ENCODE results near the gene PNKP. TPM values are rescaled to one million over a fixed set of nuclear protein-coding genes. Genes with fewer than 3 reads are reported as not detected.
A peak's percentile ranks its signal among the peaks of the same experiment; 100 is the strongest.

Gene PNKP
- total RNA-seq, result 46.3 TPM

DNA sequence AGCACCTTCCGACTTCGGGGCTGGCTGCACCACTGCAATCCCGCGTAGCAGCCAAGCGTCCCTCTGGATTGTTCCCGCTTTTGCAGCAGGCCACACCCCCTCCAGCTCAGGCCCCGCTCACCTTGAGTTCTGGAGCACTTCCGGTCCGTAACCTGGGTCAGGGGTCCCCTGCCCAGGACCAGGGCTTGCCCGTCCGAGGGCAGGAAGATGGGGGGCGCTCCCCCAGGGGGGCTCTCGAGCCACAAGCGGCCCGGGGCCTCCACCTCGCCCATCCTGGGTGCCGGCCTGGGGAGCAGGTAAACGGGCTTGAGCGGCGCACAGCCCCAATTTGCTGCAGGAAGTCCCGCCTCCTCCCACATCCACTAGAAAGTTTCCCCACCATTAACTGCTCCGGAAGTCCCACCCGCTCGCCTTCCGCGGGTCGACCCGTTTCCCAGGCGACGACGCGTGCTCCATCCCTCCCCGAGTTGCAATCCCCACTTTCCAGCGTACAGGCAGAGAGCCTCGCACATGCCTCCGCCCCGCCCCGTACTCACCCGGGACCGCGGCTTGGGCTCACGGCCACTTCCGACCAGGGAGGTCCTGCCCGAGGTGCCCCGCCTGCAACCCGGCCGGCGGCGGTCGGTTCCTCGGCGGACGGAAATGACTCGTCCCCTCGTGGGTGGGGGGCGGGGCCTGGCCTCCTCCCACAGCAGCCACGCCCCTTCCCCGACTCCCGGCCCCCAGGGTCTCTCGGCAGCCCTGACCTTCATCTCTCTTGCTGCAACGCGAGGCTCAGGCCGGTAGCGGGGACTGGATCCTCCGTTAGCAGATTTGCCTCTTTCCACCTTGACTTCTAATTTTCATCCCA is at the start of gene PNKP:
Gene PNKP (minus strand): TSS at position 644 of the 850 bp plus-strand sequence. CDS start 372 bp downstream, at position 272.
- Histone ChIP-seq H3K4me3 (peak within 1 kb of the TSS; percentile 84 to 94), H3K4me1 (peaks cover 19 to 32% of the 10 kb centered on the region in 2 donors), H3K27me3 (no peaks in the 10 kb centered on the region), H3K27ac (peak within 1 kb of the TSS; percentile 93 to 97), H3K36me3 (peaks cover 17 to 22% of the 10 kb centered on the region in 2 donors), H3K9me3 (no peaks in the 10 kb centered on the region)
- peak; percentile 74 to 95 for DNase-seq (ENCODE audit: low spot score in 2 of 2)
- no peak for TF ChIP-seq CTCF (IDR thresholded peaks at IDR 0.05)
- intact Hi-C loops (cut with DNase I), result loop anchor here (1.0 to 5.0 kb wide), 4 partner anchors 9 to 275 kb away; partner anchors contain the start of genes PRMT1, PRR12 and PTOV1

DNA sequence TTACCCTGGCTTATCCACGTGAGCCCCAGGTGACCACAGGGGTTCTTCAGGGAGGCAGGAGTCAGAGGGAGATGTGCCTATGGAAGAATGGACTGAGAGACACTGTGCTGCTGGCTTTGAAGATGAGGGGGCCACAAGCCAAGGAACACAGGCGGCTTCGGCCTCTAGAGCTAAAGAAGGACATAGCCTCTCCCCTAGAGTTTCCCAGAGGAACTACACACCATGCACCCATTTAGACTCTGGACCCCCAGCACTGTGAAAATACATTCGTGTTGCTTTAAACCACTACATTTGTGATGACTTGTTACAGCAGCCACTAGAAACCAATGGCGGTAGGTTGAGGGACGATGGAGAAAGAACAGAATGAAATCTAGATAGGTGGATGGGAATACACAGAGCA is 47.9 kb upstream of the PNKP start:
- no peak overlapping the region for H3K27ac ChIP-seq
- intact Hi-C loops (cut with DNase I), result no loop called here
- peaks cover 5 to 39% of the 10 kb centered on the region in 2 donors for H3K36me3 ChIP-seq
- no peak overlapping the region for H3K4me3 ChIP-seq
- H3K9me3 ChIP-seq, result no peaks in the 10 kb centered on the region
- no peak for TF ChIP-seq CTCF (IDR thresholded peaks at IDR 0.05)
- no peaks in the 10 kb centered on the region for H3K27me3 ChIP-seq
- H3K4me1 ChIP-seq, result peaks cover 7 to 10% of the 10 kb centered on the region in 2 donors
- DNase-seq (ENCODE audit: low spot score in 2 of 2), result no peak

- no peak overlapping the region for H3K4me3 ChIP-seq
- peaks cover 7 to 10% of the 10 kb centered on the region in 2 donors for H3K4me1 ChIP-seq
- no peak overlapping the region for H3K27ac ChIP-seq
- peaks cover 13 to 46% of the 10 kb centered on the region in 2 donors for H3K36me3 ChIP-seq
- no peaks in the 10 kb centered on the region for H3K27me3 ChIP-seq
- no peaks in the 10 kb centered on the region for H3K9me3 ChIP-seq
- DNase-seq (ENCODE audit: low spot score in 2 of 2), result no peak
- no peak for TF ChIP-seq CTCF (IDR thresholded peaks at IDR 0.05)
- intact Hi-C loops (cut with DNase I), result no loop called here
Measured at GRCh38 chr19:49913720-49914119, 46.3 kb upstream of the PNKP start.

DNA sequence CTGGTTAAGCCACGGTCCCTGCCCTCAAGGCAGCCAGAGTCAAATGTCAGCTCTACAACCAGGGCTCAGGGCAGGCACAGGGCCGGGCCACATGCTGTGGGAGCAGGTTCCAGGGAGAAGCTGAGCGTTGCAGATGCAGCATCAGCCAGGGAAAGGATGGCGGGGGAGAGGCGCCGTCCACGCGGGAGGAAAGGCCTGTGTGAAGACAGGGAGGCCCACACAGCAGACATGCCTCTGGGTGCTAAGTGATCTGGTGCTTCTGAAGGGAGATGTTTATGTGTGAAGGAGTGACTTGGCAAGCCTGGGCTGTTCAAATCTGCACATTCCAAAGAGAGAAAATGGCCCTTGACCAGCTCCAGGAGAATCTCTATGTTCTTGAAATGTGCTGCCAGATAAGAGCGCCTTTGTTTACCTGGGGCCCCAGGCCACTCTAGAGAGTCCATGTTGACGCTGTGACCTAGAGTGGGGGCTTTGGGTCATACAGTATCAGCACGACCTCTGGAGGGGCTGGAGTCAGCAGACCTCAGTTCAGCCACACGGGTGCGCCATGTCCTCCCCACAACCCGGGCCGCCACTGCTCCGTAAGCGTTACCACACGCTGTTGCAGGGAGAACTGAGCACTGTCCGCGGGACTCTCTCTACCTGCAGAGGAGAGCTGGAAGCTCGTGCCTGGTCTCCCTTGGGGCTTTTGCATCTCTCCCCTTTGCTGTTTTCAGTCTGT is 45.7 kb upstream of the PNKP start:
- no peak for TF ChIP-seq CTCF (IDR thresholded peaks at IDR 0.05)
- H3K4me3 ChIP-seq, result no peak overlapping the region
- H3K27ac ChIP-seq, result peak overlapping the region in 1 of 2 donors; percentile 73
- H3K4me1 ChIP-seq, result peaks cover 7 to 10% of the 10 kb centered on the region in 2 donors
- no peaks in the 10 kb centered on the region for H3K27me3 ChIP-seq
- DNase-seq (ENCODE audit: low spot score in 2 of 2), result no peak
- no peaks in the 10 kb centered on the region for H3K9me3 ChIP-seq
- peaks cover 18 to 47% of the 10 kb centered on the region in 2 donors for H3K36me3 ChIP-seq
- intact Hi-C loops (cut with DNase I), result no loop called here

DNA sequence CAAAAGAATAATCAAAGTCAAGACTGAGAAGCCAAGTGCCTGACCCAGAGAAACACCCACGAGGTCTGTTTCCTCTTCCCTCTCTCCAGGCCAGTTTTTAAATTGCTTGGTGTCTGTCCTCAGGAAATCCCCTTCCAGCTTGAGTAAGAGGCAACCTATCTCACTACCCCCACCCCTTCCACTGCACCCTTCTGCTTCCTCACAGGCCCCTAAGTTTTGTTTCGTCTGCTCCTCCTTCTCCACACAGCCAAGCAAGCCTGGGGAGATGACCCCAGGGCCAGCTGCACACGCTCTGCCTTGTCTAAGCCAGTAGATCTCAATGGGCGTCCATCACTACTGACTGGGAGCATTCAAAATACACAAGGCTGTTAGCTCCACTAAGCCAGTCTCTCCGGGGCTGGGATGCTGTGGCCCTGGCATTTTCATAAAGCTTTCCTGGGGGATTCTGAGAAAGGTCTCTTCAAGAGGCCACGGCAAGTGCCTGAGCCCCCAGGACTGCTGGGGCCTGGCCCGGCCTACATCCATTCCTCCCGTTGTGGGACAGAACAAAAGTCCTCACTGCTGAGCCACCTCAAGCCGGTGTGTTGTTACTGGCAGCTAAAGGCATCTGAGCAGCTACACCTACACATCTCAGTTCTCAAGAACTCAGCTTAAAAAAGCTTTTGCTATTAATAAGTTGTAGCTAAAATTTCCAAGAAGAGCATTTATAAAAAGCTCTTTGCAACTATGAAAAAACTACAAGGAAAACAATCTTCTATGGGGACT is 44.2 kb upstream of the PNKP start:
- Histone ChIP-seq H3K27me3 (no peaks in the 10 kb centered on the region), H3K27ac (peak overlapping the region; percentile 62 to 73), H3K9me3 (no peaks in the 10 kb centered on the region), H3K4me1 (peaks cover 7 to 10% of the 10 kb centered on the region in 2 donors), H3K4me3 (no peak overlapping the region), H3K36me3 (peaks cover 25 to 48% of the 10 kb centered on the region in 2 donors)
- TF ChIP-seq CTCF (IDR thresholded peaks at IDR 0.05), result no peak
- DNase-seq (ENCODE audit: low spot score in 2 of 2), result no peak
- intact Hi-C loops (cut with DNase I), result no loop called here

Data from ascending aorta (tissue), 2 donors.